HG02884 (cell line): ENCODE data around the gene ADNP.

ENCODE experiments used
- ATAC-seq: cut with Tn5 transposase; IDR thresholded peaks from one replicate; pipeline ENCODE4 v1.9.1; 2021; ENCODE audit warnings: mild to moderate bottlenecking, moderate library complexity; ENCODE audit not compliant: unreplicated experiment

ADNP gene

GRCh38 chr20:50874111-50874757 lies 57.0 kb downstream of the ADNP start:
- no peak for ATAC-seq

DNA sequence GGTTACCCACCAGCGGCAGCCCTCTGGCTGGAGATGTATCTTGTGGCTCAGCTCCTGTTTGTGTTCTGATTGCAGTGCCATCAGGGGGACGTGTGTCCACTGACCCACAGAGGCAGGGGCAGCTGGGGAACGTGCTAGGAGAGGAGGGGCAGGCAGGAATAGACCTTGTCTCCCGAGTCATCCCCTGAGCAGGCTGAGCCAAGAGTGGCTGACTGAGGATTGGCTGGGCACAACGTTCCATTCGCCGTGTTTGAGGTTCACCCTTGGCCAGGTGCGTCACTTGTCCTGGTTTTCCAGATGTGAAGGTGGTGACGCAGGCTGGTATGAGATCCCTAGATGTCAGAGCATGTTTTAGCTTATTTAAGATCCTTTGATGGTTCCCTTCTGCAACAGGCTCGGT lies 57.7 kb downstream of the ADNP start:
- no peak for ATAC-seq

DNA sequence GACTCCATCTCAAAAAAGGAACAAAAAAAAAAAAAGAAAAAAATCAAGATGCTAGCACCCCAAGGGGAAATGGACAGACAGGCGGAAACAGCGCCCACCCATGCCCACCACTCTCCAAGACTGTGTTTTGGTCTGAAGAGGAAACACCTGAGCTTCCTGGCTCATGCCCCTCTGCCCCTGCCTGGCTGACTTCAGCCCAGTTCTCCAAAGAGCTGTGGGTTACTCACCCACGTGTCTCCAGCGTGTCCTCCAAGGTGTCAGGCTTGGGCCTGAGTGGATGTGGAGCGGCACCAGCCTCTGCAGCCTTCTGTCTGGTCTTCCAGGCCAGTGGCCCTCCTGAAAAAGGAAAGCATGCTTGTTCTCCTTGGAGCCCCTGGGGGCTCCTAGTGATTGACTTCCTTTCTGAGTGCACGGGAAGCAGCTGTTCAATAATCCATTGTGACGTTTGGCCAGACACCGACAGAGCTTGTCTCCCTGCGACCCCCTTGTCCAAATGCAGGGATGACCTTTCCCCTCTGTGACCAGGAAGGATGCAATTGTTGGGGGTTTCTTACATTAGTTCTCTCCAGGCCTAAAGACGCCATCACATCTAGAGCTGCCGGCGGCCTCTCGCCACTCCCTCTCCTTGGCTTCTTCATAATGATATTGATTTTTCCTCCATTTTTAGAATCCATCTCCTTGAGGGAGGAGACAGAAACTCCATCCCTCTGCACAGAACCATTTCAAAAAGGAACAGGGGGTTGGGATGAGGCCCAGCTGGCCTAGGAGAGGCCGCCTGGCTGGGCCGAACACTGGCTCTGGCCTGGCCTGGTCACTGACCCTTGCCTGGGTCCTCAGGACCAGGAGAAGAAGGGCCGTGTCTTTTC lies 58.4 kb downstream of the ADNP start:
- no peak for ATAC-seq

DNA sequence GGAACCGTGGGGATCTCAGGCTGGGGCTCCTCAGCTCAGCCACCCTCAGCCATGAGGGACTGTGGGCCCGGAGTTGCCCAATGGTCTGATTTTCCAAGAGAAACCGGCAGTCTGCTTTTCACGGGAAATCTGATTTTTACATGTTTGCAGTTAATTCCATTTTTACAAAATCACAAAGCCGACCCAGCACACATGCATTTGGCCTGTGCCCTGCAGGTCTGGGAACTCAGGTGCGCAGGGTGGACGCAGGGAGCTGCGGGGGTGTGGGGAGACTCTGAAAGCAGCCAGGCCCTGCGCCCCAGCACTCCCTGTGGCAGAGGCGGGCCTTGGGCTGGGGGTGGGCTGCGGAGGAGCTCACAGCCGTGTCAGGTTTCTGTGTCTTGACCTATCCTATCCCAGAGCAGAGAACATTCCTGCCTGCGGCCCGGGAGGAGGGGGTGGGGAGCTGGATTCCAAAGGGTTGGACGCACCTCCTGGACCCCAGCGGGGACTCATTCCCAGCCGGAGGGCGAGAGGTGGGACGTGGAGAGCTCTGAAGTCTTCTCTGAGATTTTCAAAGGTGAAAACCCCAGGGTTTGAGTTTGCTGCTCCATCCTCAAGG lies 60.6 kb downstream of the ADNP start:
- no peak for ATAC-seq

DNA sequence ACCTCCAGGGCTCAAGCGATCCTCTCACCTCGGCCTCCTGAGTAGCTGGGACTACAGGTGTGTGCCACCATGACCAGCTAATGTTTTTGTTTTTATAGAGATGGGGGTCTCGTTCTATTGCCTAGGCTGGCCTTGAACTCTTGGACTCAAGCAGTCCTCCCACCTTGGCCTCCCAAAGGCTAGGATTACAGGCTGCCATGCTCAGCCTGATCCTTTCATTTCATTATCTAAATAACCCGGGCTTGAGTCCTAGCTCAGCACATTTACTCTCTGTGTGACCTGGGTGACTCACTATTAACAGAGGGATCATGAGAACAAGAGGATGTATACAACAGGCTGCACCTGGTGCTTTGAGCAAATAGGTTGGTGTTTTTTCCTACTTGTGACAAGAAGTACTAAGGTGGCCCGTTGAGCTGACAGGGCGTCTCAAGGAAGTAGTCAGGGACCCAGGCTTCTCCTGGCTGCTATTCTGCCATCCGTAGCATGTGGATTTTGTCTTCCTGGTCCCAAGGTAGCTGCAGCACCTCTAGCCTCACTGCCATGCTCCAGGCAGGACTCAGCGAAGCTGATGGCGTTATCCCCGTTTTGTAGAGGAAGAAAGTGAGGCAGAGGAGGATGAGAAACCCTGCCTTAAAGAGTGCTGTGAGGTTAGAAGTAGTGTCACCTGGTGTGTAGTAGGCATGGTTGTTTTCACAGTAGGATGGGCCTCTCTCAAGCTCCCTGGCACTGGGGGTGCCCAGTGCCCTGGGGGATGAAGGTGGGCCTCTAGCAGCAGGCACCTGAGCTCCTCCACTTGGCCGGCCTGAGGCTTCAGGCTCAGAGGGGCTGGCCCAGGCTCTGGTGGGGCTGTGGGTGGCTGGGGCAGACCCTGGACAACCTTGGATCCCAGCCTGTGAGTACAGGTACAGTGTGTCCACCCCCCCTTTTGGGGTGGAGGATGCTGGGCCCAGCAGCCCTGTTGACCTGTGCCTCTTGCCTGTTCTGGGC lies 62.4 kb downstream of the ADNP start:
- ATAC-seq: no peak

DNA sequence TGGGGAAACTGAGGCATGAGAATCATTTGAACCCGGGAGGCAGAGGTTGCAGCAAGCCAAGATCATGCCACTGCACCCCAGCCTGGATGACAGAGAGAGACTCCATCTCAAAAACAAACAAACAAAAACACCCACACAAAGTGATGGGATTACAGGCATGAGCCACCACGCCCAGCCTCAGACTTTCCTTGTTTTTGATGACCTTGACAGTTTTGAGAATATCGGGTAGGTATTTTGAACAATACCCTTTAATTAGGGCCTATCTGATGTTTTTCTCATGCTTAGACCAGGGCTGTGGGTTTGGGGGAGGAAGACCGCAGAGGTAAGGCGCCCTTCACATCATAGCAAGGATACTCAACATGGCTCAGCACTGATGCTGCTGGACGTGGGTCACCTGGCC lies 63.4 kb downstream of the ADNP start:
- ATAC-seq: no peak

DNA sequence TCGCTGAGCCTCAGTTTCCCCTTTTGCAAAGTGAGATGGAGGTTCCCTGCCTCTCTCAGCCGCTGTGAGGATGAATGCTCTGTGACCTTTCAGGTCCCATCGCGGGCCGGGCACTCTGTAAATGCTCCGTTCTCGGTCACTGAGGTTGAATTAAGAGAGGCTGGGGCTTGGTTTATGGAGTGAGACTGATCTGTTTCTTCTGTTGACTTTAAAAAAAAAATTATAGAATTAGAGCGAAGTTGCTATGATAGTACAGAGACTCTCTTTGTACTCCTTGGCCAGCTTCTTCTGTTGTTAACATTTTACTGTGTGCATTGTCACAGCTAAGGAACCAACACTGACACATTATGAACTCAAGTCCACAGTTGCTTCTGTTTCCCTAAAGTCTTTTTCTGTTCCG lies 64.4 kb downstream of the ADNP start:
- no peak for ATAC-seq

GRCh38 chr20:50866036-50866685 lies 65.1 kb downstream of the ADNP start:
- ATAC-seq: no peak

GRCh38 chr20:50865591-50865990 lies 65.6 kb downstream of the ADNP start:
- no peak for ATAC-seq

- no peak for ATAC-seq
Observed at GRCh38 chr20:50865114-50865513, 66.1 kb downstream of the ADNP start.

DNA sequence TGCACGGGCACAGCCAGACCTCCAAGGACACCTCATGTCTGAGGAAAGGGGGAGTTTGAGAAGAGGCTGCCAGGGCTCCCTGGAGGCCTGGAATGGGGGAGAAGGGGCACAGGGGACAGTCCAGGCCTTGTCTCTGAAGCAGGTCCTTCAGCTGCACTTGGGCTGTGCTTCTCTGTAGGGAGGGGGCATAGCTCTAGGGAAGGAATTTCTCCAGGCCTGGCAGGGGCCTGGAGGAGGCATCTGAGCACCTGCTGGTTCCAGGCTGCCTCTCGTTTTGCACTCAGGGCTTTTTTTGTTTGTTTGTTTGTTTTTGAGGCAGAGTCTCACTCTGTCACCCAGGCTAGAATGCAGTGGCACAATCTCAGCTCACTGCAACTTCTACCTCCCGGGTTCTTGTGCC lies 68.7 kb downstream of the ADNP start:
- ATAC-seq: no peak

- no peak for ATAC-seq
Observed at GRCh38 chr20:50861012-50861411, 70.2 kb downstream of the ADNP start.

- no peak for ATAC-seq
Observed at GRCh38 chr20:50859161-50859560, 72.1 kb downstream of the ADNP start.

DNA sequence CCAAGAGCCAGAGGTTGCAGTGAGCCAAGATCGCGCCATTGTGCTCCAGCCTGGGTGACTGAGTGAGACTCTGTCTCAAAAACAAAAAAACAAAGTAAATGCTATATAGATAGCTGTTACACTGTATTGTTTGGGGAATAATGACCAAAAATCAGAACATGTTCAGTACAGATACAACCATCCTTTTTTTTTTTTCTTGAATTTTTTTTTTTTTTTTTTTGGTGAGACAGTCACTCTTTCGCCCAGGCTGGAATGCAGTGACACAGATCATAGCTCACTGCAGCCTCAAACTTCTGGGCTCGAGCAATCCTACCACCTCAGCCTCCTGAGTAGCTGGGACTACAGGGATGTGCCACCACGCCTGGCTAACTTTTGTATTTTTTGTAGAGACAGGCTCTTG lies 72.7 kb downstream of the ADNP start:
- no peak for ATAC-seq

- no peak for ATAC-seq
Observed at GRCh38 chr20:50857348-50857747, 73.9 kb downstream of the ADNP start.

- ATAC-seq: no peak
Observed at GRCh38 chr20:50856475-50857041, 74.7 kb downstream of the ADNP start.

- no peak for ATAC-seq
Observed at GRCh38 chr20:50855498-50856474, 75.5 kb downstream of the ADNP start.

DNA sequence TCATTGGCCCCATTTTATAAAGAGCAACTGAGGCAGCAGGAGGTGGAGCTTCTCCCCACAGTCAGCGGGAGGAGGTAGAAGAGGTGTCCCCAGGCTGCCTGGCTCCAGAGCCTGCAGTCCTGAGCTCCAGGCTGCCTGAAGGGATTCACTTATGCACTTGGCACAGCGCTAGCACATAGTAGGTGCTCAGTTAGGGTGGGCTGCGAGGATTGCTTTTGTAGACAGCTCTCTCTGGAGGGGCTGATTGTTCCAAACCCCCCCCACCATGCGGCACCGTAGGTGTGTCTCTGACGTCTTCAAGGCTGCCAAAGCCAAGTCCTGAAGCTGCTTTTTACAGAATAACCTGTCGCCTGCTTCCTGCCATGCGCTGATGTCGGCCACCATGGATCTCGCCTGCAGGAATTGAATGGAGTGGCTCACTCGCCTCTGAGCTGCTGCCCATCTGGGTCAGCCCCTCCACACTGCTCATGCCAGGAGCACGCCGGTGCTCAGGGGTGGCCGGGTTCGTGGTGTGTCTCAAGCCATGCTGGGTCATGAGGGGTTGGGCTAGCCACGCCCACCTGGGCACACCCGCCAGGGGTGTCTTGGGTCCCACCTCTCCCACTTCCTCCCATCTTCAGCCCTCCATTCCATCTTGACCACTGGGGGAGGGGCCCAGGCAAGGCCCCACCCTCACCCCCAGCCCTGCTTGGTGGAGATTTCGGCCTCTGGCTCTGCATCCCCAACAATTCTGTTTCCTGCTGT lies 76.6 kb downstream of the ADNP start:
- no peak for ATAC-seq
